ENCODE measurements around the gene AUTS2.

GRCh38 chr7:69932034-69932628, 333.9 kb downstream of the AUTS2 start:
- TF ChIP-seq CTCF (IDR thresholded peaks at IDR 0.05; ENCODE audit: poor library complexity, severe bottlenecking), result peak; percentile 94
- TF ChIP-seq EP300 (conservative IDR thresholded peaks at IDR 0.05; ENCODE audit: poor library complexity, severe bottlenecking), result peak; percentile 35
- TF ChIP-seq RAD21 (conservative IDR thresholded peaks at IDR 0.05), result peak; percentile 98
- TF ChIP-seq REST (IDR thresholded peaks at IDR 0.05; ENCODE audit: borderline replicate concordance), result no peak
- no peak for TF ChIP-seq EZH2 (IDR thresholded peaks at IDR 0.05; ENCODE audit: borderline replicate concordance, insufficient read depth, low read length, poor library complexity, severe bottlenecking)
- TF ChIP-seq POLR2AphosphoS5 (IDR thresholded peaks at IDR 0.05), result no peak
